HG03439 (cell line): Measurements from ENCODE around the gene MYRIP.
"Not testable (repeated sequence)": the region's sequence is repeated elsewhere in the genome, so short reads cannot be mapped to it uniquely, and the experiment has no call there.

Source experiments
- ATAC-seq: cut with Tn5 transposase; IDR thresholded peaks from one replicate; pipeline ENCODE4 v1.9.1; 2021; ENCODE audit warnings: mild to moderate bottlenecking, moderate library complexity; ENCODE audit not compliant: unreplicated experiment

MYRIP gene

DNA sequence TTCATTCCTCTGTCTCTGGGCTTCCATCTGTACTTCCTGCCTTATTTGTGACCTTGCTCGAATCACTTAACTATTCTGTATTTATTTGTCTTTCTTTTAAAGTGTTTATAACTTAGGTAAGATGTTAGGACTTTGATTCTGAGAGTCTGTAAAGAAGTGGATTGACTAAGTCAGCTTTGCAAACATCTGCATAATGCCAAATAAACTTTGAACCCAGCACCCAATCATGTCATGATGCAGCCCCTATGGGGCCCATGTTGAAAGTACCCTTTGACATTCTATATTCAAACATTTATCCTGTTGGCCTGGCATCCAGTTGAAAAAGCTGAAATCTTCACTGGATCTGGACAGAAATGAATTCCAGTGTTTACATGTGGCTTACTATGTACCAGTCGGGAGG lies 3.8 kb upstream of the MYRIP start:
- ATAC-seq, result no peak

- ATAC-seq, result no peak
Observed at GRCh38 chr3:39806820-39807219, 2.6 kb upstream of the MYRIP start.

- no peak for ATAC-seq
Observed at GRCh38 chr3:39808467-39809180, 785 bp upstream of the MYRIP start.

DNA sequence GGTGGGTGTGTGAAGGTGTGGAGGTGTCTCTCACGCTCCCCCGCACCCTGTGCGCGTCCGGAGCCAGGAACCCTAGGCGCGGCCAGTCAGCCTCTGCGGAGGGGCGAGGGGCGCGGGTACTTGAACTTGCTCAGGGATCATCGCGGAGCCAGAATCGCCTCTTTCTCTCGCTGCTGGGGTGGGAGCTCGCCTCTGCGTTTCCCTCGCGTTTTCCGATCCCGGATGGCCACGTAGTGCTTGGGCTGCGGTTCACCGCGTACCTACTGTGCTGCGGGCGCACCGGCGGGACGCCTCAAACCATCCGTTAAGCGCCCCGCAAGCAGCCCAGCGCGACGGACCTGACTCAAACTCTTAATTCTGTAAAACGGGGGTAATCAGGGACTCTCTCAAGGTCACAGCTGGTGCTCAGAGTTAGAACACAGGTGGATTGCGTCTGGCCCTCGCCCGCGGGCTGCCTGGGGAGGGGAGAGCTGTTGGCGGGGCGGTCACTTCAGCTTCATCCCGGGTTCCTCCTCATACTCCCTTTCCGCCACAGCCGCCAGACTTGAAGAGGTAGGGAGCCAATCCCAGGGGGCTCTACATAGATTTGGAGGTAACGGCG lies 686 bp downstream of the MYRIP start:
- ATAC-seq, result no peak

DNA sequence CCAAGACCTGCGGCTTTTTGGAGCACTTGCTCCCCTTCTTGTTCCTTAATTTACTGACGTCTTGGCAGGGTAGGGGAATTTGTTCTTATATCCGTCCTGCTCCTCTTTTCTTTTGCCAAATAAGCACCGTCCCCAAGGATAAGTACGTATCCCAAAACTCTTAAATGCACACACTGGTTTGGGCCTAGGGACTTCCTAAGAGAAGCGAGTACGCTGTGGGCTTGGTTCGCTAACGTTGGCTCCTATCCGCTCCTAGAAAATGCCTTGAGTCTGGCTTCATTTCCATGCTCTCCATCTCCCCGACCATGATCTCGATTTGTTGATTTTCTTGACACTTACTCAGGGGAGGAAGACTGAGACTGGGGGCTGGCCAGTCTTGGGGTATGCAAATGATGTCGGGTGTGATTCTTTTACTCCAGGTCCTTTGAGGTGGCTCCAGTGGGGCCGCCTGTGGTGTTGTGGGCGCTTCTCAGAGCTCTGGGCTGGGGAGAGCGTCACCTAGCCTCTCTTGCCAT lies 1.3 kb downstream of the MYRIP start:
- ATAC-seq, result no peak

DNA sequence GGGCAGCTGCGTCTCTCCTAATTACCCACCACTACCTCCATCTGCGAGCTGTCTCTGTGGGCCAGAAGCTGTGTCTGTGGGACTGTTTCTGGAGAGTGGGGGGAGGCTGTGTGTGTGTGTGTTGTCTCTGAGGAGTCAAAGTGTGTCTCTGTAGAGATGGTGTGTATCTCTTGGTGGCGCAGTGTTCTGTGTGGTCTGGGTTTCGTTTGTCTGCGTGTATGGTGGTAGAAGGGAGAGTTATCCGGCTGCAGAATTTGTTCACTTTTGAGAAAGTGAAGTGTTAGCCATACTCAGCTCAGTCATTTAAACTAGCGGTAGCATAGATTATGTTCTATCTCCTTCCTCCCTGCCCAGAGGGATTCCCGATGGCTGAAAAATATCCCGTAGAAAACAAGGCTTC lies 2.2 kb downstream of the MYRIP start:
- no peak for ATAC-seq

DNA sequence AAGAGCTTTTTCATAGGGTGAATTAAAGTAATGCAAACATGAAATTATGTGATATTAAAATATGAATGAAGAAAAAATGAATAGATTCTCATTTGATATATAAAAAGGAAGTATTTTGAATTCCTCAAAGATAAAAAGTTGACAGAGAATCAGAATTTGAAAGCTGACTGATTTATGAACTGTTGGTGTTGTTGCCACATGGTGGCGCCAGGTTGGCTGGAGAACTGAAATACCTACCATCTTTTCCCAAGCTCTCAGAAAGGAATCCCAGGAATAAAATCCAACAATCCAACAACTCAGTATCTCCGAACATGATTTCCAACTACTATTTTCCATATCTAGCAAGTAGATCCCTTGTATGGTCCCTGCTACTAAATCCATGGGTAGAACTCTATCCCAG lies 3.1 kb downstream of the MYRIP start:
- no peak for ATAC-seq

GRCh38 chr3:39814007-39814406 lies 4.6 kb downstream of the MYRIP start:
- no peak for ATAC-seq

GRCh38 chr3:39819899-39820298 lies 10.5 kb downstream of the MYRIP start:
- ATAC-seq, result no peak

DNA sequence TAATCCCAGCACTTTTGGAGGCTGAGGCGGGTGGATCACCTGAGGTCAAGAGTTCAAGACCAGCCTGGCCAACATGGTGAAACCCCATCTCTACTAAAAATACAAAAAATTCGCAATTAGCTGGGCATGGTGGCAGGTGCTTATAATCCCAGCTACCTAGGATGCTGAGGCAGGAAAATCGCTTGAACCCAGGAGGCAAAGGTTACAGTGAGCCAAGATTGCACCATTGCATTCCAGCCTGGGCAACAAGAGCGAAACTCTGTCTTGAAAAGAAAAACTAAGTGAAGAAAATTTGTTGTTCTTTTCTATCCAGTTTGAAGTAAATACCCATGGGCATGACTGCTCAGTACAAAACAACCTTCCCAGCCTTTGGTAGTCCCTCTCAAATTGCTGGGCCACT lies 24.4 kb downstream of the MYRIP start:
- not testable (repeated sequence) for ATAC-seq

GRCh38 chr3:39839484-39839883 lies 30.1 kb downstream of the MYRIP start:
- ATAC-seq, result no peak

- no peak for ATAC-seq
Observed at GRCh38 chr3:39843440-39843839, 34.0 kb downstream of the MYRIP start.

- ATAC-seq, result no peak
Observed at GRCh38 chr3:39848365-39848764, 39.0 kb downstream of the MYRIP start.

DNA sequence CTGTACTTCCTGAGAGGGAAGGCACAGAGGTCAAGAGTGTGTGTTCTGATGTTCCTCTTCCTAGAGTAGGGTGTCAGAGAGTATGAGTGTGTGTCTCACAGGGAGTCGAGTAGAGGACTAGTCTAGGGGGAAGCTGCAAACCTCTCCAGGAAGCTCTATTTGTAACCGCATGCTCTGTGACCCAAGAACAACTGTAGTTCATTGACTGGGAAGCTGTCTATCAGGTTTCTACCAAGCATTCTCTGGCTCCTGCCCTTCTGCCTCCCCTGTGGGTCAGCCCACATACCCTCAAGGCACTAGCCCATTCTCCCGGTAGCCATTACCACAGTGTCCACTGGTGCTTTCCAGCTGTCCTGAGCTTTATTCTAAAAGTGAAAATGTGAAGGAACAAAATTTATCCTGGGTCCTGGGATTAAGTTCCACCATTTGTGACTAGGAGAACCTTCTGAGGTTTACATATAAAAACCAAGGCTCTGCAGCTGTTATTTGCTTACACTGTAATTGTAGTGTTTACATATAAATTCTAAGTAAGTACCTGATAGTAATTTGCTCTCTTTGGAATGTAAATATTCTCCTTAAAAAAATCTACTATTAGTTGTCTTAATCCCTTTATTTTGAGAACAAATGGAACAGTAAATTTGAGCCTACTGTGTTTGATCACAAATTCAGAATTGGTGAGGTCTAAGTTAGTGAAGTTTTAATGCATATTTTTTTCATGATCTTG lies 40.7 kb downstream of the MYRIP start:
- ATAC-seq, result no peak

- no peak for ATAC-seq
Observed at GRCh38 chr3:39850716-39851032, 41.3 kb downstream of the MYRIP start.

- no peak for ATAC-seq
Observed at GRCh38 chr3:39855517-39855916, 46.1 kb downstream of the MYRIP start.

DNA sequence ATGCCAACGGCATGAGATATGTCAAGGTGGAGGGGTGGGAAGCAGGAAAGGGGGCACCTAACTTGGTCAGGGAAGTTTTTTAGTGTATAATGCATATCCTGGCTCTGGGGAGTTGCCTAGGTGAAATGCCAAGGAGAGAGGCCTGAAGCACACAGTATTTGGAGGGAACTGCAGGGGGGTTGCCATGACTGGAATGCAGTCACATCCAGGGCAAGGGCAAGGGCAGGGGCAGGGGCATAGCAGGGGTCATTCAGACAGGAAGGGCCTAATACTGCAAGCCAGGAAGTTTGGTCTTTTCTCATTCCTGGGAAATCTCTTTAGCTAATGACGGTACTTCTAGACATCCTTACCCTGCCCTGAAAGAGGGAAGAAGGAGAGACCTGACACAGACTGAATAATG lies 60.5 kb downstream of the MYRIP start:
- no peak for ATAC-seq

DNA sequence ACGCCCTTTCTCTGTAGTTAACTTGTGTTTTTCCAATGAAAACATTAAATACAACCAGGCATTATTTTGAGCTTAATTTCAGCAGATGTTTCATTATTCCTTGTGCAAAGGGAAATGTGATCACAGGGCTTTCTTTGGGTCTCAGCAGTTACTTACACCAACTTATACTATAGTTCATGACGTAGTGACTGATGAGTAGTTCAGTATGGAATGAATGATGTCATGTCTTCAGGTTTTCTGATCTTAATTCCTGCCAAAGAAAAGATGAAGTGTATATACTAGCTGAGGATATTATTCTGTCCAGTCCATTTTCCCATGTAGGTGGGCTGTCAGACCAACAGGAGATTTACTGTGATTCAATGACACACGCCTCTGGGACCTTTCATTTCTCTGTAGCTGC lies 61.3 kb downstream of the MYRIP start:
- ATAC-seq, result no peak

GRCh38 chr3:39879581-39879980 lies 70.2 kb downstream of the MYRIP start:
- ATAC-seq, result no peak

GRCh38 chr3:39882111-39882510 lies 72.7 kb downstream of the MYRIP start:
- ATAC-seq, result no peak

- ATAC-seq, result no peak
Observed at GRCh38 chr3:39892068-39892467, 82.7 kb downstream of the MYRIP start.

DNA sequence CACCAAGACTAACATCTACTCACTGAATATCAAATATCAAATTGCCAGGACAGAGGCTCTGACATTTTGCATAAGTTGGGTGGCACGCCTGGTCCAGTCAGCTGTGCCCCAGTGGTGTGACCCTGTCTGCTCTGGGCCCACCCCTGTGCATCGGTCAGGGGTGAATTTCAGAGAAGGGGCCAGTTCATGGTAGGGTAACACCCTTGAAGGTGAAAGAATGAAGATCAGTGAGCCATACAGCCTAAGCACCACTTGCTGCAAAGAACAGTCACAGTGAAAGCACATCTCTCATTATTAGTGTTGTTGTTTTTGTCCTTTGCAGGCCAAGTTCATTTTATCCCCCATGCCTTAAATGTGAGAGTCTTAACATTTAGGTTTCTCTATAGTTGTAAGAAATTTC lies 86.8 kb downstream of the MYRIP start:
- ATAC-seq, result no peak
